HG02973 (cell line): ENCODE results near the gene SKAP2.

Experiments used
- ATAC-seq: cut with Tn5 transposase; IDR thresholded peaks from one replicate; pipeline ENCODE4 v1.9.1; 2021; ENCODE audit warnings: moderate library complexity; ENCODE audit not compliant: unreplicated experiment

Gene SKAP2

DNA sequence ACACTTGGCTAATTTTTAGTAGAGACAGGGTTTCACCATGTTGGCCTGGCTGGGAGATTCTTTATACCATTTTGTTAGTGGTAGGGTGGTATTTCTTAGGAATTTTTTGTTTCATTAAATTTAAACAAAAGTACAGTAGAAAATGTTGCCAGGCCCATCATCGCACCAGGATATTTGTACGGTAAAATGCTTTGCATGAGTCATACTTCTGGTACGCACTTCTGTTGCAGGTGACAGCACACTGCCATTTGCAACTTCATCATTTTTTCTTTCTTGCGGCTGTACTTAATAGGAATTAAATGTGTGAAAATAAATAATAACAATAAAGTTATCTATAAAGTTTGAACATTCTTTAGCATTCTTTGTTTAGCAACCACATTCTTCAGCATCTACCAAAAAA, 195.6 kb downstream of the SKAP2 start:
- ATAC-seq = no peak

DNA sequence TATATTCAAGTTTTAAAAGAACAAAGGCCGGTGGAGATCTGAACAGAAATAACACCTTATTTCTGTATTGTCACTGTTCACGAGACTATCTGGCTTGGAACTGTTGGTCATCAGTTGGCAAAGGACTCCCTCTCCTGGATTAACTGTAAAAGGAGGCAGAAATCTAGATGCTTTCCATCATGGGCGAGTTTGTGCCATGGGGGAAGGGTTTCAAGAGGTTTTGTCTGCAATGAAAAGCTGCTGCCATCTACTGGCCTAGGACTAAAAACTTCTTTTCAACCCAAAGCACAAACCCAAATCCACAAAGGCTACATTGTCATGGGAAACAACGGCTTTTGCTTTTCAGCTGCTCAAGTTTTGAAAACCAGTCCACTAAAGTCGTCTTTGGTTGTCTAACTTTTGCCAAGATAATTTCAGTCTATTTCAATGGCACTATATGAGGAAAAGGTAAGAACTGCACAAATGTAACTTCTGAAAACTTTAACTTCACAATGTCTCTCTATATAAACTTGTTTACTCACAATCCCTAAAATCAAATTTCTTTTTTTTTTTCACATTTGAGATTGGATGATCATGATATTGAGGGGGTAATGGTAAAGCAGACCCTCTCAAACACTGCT, 196.8 kb downstream of the SKAP2 start:
- ATAC-seq = no peak

DNA sequence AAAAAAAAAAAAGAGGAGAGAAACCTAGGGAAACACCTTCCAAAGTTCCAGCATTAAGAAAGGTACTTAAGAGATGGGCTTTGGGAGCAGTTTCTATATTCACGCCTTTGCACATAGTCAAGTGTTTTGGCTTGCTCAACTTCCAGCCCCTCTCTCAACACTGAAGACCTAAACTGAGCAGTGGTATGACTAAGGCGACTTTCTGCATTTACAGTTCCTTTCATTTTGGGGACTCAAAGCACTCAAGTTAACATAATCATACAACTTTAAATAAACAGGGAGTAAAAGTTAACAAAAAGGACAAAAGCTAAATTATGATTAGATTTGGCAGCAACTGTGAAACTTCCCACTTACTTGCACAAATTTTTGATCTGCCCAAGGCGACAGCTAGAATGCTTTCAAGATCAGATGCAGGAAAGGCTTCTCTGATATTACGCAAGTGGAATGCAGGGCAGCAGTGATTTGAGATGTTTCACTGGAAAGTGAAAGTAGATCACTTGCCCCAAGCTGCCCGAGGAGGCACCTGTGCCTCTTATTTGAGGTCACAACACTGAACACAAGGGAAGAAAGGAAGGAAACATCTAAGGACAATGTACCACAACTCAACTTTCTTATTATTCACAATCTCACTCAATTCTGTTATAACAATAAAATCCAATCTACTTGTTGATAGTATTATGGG, 199.5 kb downstream of the SKAP2 start:
- ATAC-seq = no peak

DNA sequence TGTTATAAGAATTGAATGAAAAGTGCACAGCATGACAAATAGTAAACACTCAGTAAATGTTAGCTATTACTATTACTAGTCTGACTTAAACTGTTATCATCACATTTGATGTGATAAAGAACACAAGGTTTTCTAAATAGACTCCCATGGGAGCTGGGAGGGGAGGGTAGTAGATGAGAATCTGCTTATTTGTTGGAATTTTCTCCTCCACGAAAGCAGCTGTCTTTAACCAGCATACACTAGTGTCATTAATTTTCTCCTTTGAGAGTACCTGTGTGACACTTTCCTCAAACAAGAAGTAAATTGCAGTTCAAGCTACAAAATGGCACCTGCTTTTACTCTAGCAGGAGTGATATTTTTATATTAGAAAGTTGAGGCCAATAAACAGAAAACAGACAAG, 200.1 kb downstream of the SKAP2 start:
- no peak for ATAC-seq

DNA sequence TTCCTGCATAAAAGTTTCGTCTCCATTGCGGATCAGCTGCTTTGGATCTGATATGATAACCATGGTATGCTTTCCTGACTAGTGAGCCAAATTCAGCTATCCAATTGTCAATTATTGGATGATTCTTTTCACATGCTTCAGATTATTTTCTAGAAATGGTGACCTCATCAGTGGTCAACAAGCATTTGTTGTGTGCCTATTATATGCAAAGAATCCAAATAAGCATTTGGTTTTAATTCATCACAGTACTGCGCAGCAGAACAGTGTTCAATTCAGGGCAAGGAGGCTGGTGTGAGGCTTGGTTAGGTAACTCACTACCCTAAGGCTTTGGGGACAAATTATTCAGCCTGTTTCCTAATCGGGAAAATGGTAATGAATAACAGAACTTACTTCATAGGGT, 200.5 kb downstream of the SKAP2 start:
- no peak for ATAC-seq

DNA sequence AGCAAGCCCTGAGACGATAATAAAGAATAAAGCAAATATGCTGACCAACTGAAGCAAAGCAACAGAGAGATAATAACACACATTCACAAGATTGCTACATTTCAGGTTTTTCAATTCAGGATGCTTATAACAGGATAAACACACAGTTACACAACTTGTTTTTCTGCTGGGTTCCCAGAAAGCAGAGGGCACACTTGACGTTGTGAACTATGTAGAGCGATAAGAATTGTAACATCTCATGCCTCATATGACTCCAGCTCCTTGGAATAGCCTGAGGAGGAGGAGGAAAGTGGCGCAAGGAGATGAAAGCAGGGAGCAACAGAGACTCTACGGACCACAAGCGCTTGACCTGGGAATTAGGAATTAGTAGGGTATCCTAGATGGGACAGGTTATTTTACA, 201.7 kb downstream of the SKAP2 start:
- ATAC-seq = no peak

DNA sequence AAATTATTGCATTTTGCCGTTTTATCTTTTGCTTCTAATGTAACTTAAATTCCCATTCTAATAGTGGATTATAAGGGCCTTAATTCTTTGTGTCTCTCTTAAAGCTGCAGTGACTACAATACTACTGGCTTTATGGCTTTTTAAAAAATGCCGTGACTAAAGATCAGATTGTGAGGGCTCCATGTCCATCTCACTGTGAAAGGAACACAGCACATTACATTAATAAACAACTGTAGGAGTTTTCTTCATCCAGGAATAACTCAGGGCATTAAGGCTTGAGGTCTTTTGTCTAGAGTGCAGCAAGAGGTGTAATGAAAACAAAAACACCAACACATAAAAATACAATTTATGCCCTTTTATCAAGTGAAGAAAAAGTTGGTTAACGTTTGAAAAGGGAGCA, 205.3 kb downstream of the SKAP2 start:
- ATAC-seq = no peak

DNA sequence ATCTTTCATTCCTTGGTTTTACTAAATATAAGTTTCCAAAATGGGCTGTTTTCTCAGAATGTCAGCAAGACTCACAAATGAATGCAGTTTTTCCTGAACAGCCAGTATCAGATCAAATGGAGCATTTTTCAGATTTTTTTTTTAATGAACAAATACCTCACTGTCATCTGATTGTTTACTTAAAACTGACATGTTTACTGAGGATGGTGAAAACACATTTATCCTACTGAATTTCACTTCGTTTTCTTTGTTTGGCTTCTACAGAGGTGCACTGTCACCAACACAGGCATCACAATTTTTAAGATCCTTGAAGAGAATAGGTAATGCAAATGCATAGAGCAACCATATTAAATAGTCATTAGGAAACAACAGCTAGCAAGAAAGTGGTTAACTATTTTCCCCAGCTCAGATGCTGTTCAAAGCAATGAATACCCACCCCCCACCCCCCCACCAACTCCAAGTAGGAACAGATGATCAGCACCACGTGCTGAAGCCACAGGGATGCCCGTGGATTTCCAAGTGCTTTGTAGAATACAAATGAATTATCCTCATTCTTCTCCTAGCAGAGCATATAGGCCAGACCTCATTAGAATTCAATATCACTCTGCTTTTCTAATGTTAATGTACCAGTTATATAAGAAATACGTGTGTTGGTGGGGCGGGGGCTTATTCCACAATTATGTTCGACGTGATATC, 205.9 kb downstream of the SKAP2 start:
- no peak for ATAC-seq

DNA sequence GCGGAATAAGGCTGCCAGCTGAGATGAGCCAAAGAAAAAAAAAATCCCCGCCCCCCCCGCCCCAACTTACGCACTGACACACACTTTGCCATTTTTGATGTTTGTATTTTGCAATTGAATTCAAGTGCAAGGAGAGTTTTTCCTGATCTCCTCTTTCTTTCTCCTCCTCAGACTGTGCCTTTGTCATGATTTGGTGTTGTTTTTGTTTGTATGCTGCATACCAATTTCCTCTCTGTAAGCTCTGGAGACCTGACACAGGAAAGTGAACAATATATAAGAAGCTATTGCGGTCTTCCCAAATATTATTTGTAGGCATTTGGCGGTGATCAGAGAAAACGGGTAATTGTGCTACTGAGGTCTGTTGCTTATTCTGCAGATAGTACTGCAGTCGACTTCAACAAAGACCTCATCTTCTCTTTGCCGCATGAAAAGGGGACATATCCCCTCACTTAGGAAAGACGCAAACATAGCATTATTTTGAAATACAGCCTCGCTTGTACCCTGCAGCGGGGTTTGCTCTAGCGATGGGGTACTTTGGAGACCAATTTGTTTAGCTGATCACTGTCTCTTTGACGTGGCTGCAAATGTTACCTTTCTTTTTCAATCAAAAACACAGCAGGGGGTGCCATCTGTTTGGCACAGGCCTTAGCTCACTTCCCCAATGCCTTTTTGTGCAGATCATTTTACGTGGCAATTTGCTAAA, 206.6 kb downstream of the SKAP2 start:
- no peak for ATAC-seq

DNA sequence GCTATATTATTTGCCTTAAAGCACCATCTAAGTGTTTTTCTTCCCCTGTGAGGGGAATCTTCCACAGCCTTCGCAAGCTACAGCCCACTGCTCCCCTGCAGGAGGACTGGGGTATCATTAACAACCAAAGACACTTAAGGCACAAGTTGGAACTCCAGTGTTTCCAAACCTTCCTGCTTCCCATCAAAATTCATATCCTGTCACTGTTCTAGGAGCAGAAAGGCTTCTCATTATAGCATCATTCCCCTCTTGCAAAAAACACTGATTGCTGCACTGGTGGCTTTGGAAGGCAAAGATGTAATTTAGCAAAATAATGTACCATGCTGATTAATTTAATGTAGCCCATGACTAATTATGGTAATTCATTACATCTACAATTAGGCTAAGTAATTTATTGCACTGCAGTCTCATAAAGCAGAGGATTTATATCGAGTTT, 207.2 kb downstream of the SKAP2 start:
- no peak for ATAC-seq

DNA sequence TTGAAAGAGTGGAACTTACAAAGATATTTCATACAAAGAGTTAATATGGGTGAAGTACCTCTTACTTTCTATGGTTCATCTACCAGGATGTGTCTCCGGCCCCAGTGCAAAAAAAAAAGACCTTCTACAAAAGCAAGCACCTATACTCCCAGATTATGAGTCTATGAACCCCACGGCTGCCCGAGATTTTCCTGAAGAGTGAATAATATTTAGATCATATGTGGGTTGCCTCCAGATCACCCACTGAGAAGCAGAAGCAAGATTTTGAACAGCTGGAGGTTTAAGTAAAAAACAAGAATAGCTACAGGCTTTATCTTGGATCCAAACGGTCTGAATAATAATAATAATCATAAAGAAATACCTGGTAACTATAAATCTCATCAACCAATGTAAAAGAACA, 207.7 kb downstream of the SKAP2 start:
- ATAC-seq = no peak

DNA sequence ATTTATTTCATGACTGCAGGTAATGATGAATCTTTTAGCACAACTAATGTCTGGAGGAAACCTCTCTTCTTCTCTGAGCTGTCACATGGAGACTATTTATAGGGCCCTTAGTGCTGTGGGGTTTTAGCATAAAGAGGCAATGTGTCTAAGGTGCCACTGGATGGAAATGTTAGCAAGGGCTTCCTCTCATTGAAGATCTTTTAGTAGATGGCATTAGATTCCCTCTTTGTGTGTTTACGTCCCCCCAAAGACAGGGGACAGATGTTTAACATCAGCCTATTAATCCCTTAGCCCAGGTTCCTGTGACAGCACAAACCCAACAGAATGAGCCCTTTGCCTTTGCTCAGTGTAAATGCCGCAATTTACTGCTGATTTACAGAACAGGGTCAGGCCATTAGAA, 208.6 kb downstream of the SKAP2 start:
- ATAC-seq = no peak

DNA sequence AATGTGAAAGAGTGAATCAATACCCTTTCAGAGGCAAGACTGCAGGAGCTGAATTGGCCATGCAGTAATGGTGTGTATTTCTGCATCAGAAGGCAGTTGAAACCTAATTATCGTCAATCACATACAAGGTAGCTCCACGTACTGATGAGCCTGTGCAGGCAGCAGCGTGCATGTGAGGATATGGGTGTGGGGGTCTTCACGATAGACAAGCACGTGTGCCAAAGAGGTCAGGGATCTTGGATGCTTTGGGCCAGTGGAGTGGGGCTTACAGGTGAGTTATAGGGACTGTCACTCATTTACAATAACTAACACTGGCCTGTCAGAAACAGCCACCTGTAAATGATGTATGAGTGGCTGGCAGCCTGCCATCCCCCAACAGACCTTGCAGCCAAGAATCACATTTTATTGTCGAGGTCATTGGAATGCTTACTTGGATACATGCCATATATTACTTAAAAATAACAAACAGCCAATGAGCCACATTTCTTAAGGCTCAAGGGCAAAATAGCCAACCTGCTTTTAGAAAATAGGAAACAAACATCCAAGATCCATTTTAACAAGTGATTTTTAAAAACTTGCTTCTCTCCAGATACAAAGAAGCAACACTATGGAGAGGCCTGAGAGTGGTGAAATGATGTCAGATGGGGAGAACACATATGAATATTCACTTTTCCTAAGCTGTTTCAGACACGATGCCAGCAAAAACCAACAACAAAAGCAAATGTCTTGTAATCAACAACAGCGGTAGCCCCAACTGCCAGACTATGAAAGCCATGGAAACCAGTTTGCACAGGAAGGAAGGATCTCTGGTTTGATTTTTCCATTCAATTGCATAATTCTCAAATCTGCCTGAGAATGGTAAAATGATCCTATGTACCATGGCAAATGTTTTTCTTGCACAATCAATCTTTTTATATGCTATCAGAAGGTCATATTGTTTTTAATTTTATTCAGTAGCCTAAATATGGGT, 210.7 kb downstream of the SKAP2 start:
- no peak for ATAC-seq

DNA sequence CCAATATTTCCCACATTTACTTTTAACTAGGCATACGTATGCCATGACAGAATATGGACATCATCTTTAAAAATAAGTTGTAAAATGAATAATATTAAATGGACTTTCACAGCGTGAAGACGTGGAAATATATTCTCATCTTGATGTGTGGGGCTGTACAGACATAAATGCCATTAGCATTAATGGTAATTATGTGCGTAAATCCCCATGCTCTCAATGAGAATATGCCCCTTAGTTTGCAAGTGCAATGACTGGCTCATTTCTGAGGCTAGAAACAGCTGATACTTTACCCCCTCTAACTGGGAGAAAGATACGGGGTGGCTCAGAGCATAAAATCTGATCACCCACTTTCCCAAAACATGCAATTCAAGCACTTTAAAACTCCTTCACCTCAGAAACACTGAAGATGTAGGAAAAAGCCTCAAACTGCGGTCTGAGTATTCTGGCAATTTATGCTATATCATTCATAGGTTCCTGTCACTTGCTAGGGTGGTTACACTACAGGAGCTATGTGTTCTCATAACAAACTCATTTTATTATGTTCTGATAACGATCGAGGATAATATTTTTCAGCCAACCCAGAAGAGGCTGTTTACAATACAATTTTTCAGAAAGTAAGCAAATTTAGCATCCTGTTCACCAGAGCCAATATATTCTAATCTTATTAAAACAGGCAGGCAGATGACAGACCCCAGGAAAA, 211.8 kb downstream of the SKAP2 start:
- no peak for ATAC-seq

DNA sequence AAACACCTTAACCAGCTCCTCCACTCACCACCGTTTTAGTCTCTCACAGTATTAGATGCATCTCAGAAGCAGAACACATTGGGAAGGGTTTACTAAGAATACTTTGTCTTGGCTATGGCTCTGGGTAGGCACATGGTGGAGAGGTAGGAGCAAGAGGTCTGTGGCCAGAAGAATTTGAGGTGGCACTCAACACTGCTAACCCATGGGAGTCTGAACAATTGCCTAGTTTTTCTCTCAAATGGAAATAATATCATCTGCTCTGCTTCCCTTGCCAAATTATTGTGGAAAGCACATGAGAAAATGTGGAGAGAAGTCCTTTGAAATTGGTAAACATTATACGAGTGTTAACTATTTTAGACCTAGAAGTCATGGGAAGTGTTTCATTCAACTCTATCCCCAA, 214.3 kb downstream of the SKAP2 start:
- no peak for ATAC-seq

DNA sequence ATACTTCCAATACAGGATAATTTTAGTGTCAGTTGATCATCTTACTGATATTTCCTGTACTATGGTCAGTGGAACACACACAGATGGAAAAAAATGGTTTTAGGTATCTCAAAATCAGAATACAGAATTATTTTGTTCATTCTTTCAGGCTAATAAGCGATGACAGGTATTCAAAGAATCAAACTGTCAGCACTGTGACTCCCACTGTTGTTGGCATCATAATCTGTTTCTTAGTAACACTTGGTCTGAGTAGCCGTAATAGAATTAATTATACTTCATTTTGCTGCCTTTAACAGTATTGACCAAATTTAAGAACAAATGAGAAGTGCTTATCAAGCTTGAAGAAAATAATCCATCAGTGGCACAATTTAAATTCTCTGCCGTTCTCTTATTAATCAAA, 215.0 kb downstream of the SKAP2 start:
- ATAC-seq = no peak

DNA sequence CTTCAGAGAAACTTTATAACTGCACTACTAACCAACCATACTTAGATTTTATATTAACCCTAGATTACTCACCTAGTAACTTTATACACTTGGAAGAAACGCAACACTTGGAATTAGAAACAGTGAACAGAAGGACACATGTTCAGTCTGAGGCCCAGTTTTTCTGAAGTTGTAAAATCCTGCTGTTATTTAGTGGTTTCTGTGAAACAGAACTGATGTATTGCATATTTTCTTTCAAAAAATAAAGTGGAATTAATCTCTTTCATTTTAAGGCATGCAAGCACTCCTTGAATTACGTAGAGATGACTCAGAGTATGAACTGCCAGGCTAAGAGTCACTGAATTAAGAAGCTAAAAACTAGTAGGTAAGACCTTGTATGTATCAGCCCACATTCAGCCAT, 215.8 kb downstream of the SKAP2 start:
- ATAC-seq = no peak

DNA sequence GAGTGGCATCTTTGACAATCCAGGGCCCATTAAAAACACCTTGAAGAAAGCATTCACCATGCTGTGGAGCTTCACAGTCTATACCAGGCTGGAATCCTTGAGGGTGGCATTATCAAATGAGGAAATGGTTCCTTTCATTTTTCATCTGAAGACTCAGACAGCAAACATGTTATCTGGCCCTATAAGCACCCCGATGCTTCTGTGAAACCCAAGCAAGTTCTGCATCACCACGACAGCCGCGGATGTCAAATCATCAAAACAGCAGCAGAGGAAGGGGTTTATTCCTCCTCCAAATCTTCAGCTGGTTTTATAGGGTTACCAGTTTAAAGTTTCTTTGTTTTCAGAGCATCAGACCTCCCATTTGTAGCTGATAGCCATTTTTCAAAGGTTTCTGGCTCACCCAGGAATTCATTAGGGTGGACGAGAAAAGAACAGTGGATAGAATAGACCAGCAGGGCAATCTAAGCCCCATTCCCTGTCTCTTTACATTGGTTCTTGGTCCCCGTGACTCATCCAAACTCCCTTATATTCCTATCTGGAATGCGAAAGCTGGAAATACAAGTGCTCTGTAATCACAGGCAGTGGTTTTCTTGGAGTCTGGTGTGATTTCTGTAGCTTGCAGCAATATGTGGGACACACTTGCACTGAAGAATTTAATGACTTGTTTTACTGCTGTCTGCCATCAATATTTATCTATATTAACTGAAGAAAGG, 217.9 kb downstream of the SKAP2 start:
- no peak for ATAC-seq

DNA sequence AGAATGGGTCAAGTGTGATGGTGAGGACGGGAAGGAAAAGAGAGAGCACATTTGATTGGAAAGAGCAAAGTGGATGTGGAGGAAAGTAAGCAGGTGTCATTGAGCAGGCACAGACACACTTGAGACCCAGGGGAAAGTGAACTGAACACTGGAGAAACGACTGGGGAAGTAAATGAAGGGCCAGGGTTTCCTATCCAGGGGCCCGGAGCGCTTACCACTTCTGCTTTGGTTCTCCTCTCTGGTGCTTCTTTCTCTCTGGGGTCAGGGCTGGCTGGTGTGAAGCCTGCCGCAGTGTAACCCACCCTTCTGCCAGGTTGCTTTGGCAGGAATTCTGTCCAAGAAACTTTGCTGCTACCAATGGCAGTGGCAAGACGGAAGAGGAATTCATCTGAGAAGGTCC, 219.3 kb downstream of the SKAP2 start:
- ATAC-seq = no peak
